ENCODE data around the gene KCTD19.
"Not testable (repeated sequence)": the region's sequence is repeated elsewhere in the genome, so short reads cannot be mapped to it uniquely, and the experiment has no call there.

GRCh38 chr16:67376012-67376411, 49.5 kb upstream of the KCTD19 start:
- TF ChIP-seq CTBP1 (IDR thresholded peaks at IDR 0.05; ENCODE audit: borderline replicate concordance); FOXA1 (IDR thresholded peaks at IDR 0.05); BHLHE40 (IDR thresholded peaks at IDR 0.05; ENCODE audit: borderline replicate concordance); NFRKB (IDR thresholded peaks at IDR 0.05); TARDBP (IDR thresholded peaks at IDR 0.05); SP1 (IDR thresholded peaks at IDR 0.05); FOXM1 (IDR thresholded peaks at IDR 0.05; ENCODE audit: borderline replicate concordance); ELF4 (IDR thresholded peaks at IDR 0.05); HDGF (IDR thresholded peaks at IDR 0.05; ENCODE audit: borderline replicate concordance); ZNF384 (IDR thresholded peaks at IDR 0.05); FOXK2 (IDR thresholded peaks at IDR 0.05): not testable (repeated sequence)

Data from HEK293T (cell line).